GM19455 (cell line): ENCODE measurements around the gene MOB4.
"Not testable (repeated sequence)": the region's sequence is repeated elsewhere in the genome, so short reads cannot be mapped to it uniquely, and the experiment has no call there.

Experiments
- ATAC-seq: cut with Tn5 transposase; IDR thresholded peaks from one replicate; pipeline ENCODE4 v1.9.1; 2021; ENCODE audit not compliant: unreplicated experiment

Gene MOB4

DNA sequence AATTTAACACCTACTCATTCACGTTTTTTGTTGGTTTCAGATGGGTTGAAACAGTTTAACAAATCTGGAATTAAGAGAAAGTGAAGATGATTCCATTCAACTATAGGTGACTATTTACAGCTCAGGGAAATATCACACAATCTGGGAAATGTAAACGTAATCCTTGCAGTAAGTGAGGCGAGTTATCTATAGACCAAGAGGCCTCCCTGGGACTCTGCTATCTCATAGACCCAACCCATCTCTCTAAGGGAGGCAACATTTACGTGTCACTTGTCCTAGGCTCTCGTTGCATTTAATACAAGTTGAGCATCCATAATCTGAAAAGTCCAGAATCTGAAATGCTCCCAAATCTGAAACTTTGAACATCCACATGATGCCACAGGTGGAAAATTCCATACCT lies 2.0 kb upstream of the MOB4 start:
- ATAC-seq = no peak

DNA sequence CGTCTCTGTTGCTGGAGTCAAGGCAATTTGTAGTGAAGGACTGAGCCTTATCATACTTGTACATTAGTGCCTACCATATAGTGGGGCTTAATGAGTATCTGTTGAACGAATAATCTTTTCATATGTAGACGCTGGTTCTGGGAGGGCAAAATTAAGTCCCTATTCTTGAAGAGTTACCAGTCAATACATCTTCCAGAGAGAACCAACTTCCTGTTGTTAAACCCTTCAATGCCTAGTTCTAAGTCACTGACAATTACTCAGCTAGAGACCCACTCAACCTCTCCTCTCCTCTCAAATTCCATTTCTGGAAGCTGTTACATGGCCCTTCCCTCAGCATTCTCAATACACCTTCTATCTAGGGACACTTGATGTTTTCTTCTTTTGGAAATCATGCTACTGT lies 1.1 kb upstream of the MOB4 start:
- ATAC-seq = no peak

DNA sequence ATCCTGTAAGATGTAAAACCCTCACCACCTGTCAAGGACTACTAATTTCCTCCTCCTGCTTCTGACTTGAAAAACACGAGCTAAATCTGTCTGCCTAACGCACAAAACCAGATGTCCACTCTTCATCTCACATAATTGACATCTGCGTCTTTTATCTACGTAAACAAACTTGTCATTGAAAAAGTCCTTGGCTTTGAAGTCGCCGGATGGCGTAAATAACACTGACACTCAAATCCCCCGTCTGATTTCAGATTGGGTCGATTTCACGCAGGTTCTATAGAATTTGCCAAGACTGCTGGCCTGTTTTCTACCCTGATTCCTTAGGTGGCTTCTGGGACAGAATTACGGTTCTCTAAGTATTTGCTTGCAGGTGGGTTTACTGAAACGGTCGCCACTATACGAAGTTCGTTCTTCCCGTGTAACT lies 539 bp upstream of the MOB4 start:
- ATAC-seq = peak; percentile 2

DNA sequence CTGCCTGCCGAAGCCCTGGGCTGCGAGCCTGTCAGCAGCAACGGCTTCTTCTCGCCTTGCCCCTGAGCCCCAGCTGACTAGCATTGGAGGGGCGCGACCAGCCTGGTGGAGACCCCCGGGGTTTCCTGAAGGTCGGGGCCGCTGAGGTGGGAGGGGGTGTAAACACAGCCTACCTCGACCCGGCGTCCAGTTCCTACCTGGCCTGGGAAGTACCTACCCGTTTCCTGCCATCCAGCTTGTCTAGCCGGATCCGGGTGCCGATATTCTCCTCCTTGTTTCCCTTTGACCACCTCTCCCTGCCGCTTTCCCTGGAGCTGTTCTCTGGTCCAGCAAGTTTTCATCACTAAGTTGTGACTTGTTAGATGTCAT lies 511 bp downstream of the MOB4 start:
- ATAC-seq = no peak

DNA sequence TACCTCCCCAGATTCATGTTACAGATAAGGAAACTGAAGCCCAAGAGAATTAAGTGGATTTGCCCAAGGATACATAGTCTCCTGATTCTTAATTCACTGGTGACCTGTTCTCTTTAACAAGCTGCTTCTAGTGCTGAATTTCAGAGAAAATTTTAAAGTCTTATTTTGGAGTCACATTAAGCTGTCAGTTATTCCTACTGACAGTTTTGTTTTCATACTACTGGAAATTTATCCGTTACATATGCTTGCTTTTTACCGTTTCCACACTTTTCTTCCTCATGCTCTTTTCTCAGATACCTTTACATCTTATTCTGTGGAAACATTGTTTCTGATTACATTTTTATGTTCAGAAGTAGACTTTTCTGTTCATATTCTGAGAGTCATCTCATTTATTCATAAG lies 1.3 kb downstream of the MOB4 start:
- ATAC-seq = no peak

DNA sequence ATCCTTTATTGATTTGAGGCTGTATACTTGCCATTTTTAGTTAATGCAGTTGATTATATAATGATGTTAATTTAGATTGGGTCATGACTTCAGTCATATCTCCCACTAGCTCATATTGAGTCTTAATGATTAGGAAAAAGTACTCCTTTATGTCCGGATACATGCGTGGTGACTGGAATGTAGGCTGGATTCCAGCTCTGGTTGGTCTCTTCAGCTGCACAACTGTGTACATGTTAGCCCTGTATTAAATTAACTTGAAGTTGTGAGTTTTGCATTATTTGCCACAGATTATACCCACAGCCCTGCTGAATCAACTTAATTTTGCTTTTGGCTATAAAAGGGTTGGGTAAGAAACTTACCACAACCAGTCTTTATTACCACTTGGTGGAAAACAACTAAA lies 22.5 kb downstream of the MOB4 start:
- no peak for ATAC-seq

DNA sequence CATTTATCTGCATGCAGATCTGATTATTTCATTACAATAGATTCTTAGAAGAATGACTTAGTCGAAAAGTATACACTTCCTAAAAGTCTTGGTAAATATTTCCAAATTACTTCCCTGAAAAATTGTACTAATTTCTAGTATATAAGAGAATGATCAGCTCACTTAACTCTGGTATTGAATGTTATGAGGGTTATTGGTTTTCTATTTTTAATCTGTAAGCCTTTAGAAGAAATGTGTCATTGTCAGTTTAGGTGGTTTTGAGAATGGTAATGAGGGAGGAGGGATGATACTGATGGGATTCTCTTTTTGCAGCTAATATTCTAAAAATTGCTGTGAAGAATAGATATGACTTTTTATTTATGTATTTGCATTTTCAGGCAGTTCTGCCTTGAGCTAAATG lies 23.9 kb downstream of the MOB4 start:
- ATAC-seq = no peak

DNA sequence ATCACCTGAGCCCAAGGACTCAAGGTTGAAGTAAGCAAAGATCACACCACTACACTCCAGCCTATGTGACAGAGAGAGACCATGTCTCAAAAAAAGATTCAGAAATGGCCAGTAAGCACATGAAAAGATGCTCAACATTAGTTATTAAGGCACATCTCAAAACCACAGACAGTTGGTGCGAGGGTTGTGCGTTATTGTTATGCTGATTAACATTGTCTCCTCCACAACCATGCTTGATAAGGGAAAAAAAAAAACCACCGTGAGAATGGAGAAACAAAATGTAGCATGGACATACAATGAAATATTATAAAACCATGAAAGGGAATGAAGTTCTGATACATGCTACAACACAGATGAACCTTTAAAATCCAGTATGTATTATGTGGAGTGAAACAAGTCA lies 27.3 kb downstream of the MOB4 start:
- no peak for ATAC-seq

DNA sequence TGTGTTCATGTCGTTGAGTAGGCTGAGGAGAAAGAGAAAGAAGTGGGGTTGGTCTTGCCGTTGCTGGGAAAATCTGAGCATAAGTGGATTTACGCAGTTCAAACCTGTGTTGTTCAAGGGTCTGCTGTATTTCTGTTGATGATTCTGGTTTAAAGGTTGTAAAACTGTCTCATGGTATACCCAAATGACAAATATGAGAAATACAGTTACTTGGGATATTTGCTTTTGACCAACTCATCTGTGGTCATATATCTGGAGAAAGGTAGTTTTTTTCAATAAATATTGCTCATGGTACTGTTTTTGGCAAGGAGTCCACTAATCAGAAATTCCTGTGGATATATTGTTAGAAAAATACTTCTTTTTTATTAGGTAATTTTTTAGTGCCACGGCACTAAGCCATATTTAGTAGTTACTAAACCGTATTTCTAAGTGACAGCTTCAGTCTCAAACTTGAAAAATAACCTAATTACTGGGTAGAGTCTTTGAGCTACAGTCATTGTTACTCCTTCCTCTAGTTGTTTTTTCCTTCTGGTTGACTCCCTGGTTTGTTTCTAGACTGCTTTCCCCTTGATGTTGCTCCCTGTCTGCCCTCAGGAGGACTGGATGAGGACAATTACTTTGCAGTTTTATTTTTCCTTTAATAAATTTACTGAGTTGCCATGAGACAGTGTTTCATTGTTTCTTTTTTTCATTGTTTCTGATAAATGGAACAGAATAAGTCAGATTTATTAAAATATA lies 31.5 kb downstream of the MOB4 start:
- no peak for ATAC-seq

DNA sequence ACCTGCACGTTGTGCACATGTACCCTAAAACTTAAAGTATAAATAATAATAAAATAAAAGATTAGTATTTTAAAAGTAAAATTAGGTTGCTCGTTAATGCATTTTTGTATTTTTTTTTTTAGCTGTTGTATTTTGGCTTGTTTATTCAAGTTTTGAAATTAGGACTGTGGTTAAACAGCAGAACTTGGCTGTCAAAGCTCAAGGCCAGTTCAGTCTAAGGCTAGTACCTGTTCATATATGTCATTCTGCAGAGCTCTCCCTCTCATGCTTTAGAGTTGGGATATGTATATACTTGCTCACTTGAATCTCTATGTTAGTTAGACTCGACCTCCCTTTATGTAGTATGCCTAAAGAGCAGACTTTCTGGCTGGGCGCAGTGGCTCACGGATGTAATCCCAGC lies 32.7 kb downstream of the MOB4 start:
- no peak for ATAC-seq

DNA sequence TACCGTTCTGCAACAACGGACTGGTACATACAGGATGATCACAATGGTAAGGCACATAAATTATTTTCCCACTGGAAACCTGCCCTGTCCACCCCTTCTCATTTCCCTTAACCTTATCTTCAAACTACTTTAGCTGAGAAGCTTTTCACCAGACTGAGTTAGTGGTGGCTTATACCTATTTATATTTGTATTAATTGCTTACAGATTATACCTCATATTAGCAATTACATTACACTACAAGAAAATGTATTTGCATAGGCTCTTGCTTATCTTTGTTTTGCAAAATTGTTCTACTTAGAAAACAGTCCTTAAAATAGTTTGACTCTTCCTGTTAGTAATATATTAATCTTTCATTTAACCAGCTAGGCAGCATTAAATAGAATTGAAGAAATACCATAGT lies 35.4 kb downstream of the MOB4 start:
- not testable (repeated sequence) for ATAC-seq

DNA sequence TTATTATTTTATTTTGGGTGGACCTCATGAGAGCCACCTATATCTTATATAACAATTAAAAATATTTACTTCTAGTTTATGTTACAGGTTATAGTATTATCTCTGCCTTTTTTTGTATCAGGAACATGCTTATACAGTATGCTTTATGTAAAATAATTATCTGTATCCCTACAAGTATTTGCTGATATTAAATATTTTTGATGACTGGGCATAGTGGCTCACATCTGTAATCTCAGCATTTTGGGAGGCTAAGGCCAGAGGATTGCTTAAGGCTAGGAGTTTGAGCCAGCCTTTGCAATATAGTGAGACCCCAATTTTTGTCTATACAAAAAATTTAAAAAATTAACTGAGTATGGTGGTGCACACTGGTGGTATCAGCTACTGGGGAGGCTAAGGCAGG lies 39.6 kb downstream of the MOB4 start:
- no peak for ATAC-seq

DNA sequence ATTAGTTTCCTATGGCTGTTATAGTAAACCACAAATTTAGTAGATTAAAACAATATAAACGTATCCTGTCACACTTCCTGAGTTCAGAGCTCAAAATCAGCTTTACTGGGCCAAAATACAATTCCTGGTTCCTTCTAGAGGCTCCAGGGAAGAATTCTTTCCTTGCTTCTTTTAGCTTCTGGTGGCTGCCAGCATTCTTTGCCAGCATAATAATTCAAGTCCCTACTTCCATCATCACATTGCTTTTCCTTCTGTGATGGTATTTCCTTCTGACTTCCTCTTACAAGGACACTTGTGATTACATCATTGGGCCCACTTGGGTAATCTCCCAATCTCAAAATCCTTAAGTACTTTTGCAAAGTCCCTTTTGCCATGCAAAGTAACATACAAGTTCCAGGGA lies 40.6 kb downstream of the MOB4 start:
- ATAC-seq = no peak

DNA sequence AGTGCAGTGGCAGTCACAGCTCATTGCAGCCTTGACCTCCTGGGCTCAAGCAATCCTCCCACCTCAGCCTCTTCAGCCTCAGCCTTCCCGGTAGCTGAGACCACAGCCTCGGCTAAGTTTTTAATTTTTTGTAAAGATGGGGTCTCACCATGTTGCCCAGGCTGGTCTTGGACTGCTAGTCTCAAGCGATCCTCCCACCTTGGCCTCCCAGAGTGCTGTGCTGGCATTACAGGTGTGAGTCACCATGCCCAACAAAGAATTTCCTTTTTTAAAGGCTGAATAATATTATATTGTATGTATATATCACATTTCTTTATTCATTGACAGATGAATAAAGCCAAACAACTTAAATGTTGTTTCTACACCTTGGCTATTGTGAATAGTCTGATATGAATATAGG lies 42.5 kb downstream of the MOB4 start:
- no peak for ATAC-seq

DNA sequence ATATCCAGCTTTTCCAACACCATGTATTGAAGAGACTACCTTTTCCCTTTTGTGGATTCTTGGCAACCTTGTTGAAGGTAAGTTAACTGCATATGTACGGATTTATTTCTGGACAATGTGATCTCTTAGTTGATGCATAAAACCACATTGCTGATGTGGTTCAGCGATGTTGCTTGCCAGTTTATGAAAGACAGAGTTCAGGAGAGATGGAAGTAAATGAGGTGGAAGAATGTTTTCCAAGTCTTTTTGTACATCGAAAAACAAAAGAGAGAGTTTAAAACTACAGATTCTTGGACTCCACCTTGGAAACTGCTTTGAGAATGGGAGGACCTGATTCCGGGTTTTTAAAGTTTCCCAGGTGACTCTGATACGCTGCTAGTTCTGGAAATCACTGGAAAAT lies 43.8 kb downstream of the MOB4 start:
- ATAC-seq = no peak

DNA sequence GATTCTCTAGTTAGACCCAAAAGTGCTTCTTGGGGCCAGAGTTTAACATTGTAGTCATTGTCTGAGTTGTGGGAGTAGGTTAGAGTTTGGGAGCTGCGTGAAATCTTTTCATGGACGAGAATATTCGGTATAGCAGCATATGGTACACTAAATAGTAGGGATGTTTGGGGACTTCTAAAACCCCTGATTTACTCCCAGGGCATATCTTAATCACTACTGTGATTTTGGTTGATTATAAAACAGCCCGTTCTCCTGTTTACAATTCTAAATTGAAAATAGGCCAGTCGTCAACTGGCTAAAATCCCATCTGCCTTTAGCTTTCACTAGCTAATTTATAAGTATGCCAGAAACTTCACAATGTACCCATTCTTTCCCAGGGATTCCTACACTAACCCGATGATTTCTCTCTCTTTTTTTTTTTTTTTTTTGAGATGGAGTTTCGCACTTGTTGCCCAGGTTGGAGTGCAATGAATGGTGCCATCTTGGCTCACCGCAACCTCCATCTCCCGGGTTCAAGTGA lies 44.3 kb downstream of the MOB4 start:
- no peak for ATAC-seq

DNA sequence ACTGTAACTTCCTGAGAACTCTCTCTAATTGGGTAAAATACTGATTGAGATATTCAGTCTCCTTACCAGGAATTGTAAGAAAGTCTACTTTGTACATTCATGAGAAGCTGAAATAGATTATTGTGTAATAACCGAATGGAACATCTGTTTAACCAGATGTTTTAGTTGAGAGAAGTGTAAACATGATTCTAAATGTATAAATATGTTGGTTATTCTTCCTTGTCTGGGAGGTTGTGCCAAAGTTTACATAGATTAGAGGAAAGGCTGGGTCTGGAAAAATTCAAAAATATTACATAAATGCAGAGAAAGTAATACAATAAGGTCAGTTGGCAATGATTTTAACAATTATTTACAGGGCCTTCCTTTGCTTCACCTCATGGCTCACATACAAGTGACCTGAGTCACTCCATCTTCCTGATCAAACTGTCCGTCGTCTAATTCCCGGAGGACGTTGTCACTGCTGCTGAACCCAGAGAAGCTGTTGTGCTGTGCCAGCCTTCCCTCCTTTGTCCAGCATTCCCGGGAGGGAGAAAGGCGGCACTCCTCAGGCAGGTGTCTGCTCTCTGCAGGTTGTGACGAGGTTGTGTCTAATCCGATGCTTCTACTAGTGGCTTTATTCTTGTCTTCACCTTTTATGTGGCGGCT lies 55.9 kb downstream of the MOB4 start:
- no peak for ATAC-seq

DNA sequence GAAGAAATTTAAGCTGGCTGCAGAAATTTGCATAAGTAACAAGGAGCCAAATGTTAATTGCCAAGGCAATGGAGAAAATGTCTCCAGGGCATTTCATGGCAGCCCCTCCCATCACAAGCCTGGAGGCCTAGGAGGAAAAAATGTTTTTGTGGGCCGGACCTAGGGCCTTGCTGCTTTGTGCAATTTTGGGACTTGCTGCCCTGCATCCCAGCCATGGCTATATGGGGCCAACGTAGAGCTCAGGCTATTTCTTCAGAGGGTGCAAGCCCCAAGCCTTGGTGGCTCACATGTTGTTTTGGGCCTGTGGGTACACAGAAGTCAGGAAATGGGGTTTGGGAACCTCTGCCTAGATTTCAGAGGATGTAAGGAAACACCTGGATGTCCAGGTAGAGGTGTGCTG lies 57.7 kb downstream of the MOB4 start:
- no peak for ATAC-seq

DNA sequence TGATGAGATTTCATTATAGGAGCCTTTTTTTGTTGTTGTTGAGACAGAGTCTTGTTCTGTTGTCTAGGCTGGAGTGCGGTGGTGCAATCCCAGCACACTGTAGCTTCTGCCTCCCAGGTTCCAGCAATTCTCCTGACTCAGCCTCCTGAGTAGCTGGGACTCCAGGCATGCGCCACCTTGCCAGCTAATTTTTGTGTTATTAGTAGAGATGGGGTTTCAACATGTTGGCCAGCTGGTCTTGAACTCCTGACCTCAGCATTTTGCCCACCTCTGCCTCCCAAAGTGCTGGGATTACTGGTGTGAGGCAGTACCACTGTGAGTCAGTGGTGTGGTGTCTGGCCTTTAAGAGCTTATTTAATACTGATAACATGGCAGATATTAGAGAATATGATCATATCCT lies 60.1 kb downstream of the MOB4 start:
- ATAC-seq = no peak

DNA sequence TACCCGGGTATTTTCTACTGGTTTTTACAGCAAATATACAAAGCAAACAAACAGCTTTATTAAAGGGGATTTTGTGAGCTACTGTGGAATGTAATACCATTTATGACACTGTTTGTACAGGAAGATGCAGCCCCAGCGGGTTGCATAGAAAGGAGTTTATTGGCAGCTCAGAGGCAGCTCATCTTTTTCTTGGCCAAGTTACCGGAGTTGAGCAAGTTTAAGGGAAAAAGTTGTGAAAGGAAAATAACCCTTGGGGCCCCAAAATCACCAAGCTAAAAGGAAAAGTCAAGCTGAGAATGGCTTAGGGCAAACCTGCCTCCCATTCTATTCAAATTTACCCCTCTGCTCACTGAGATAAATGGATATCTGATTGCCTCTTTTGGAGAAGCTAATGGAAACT lies 60.8 kb downstream of the MOB4 start:
- ATAC-seq = no peak

DNA sequence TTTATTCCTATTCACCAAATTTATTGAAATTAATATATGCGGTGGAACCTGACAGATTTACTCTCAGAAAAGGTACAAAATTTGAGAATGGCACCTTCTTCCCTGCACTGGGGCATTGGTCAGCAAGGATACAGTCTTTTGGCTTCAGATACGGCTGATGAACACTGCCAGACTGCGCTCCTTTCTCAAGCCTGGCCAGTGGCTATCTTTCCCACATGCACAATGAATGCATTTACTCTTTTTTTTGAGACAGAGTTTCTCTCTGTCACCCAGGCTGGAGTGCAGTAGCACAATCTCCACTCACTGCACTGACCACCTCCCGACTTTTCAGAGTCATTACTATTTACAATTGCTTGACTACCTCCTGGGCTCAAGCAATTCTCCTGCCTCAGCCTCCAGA lies 61.6 kb downstream of the MOB4 start:
- ATAC-seq = no peak

DNA sequence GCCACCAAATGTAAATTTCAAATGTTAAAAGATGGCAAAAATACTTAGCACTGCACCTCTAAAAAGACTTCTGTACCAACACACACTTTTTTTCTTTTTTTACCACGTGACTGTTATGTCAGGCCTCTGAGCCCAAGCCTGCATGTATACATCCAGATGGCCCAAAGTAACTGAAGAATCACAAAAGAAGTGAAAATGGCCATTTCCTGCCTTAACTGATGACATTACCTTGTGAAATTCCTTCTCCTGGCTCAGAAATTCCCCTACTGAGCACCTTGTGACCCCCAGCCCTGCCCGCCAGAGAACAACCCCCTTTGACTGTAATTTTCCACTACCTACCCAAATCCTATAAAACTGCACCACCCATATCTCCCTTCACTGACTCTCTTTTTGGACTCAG lies 62.4 kb downstream of the MOB4 start:
- not testable (repeated sequence) for ATAC-seq

DNA sequence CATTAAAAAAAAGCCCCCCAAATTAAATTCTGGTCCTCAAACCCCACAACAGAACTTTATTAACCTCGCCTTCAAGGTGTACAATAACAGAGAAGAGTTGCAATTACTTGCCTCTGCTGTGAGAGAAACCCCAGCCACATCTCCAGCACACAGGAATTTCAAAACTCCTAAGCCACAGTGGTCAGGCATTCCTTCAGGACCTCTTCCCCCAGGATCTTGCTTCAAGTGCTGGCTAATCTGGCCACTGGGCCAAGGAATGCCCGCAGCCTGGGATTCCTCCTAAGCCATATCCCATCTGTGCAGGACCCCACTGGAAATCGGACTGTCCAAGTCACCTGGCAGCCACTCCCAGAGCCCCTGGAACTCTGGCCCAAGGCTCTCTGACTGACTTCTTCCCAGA lies 64.3 kb downstream of the MOB4 start:
- not testable (repeated sequence) for ATAC-seq
